Thyroid gland (tissue), 4 donors: ENCODE results near the gene CHST11. TPM values are rescaled to one million over a fixed set of nuclear protein-coding genes. Genes with fewer than 3 reads are reported as not detected.

Source experiments
- DNase-seq, 2 donors: peaks; one replicate each; pipeline ENCODE4 v3.0.0-alpha.2; 2019
- H3K27ac ChIP-seq, 3 donors: fragments of 200-600 bp; sonication (generic); 1 replicate in 2 of 3; 2 replicates in 1 of 3; pipeline ENCODE4 v1.5.1; 2016 to 2019; ENCODE audit warnings: mild to moderate bottlenecking in 1 of 3, moderate library complexity in 1 of 3
- H3K27me3 ChIP-seq: fragments of 200-600 bp; sonication (generic); one replicate; pipeline ENCODE4 v1.5.1; 2019
- H3K36me3 ChIP-seq, 2 donors: fragments of 200-600 bp; sonication (generic); one replicate each; pipeline ENCODE4 v1.5.1; 2016 to 2019
- H3K4me1 ChIP-seq, 2 donors: fragments of 200-600 bp; sonication (generic); one replicate each; pipeline ENCODE4 v1.5.1; 2017 to 2019
- H3K4me3 ChIP-seq, 3 donors: fragments of 200-600 bp; sonication (generic); replicated peaks in 1 of 3; 1 replicate in 2 of 3; 2 replicates in 1 of 3; pipeline ENCODE4 v1.5.1; 2016; ENCODE audit warnings: mild to moderate bottlenecking in 1 of 3
- H3K9me3 ChIP-seq: fragments of 200-600 bp; sonication (generic); one replicate; pipeline ENCODE4 v1.5.1; 2017
- CTCF ChIP-seq, 6 experiments: fragments of 200-600 bp in 3 of 6; fragments of 450-650 bp in 3 of 6; sonication (generic) in 3 of 6; IDR thresholded peaks; one replicate each; pipeline ENCODE4 v1.5.1; 2016 to 2019; ENCODE audit warnings: antibody characterized with exemption in 6 of 6, mild to moderate bottlenecking in 2 of 6, inconsistent platforms in 1 of 6, moderate library complexity in 1 of 6
- POLR2A ChIP-seq, 2 donors: fragments of 450-650 bp; IDR thresholded peaks; one replicate each; pipeline ENCODE4 v1.6.1; 2017; ENCODE audit warnings: antibody characterized with exemption in 2 of 2, mild to moderate bottlenecking in 2 of 2, moderate library complexity in 1 of 2
- WGBS, 2 donors: methylation state at CpG; one replicate each; pipeline ENCODE4 v1.1.5; 2017; 5-methylcytosine and 5-hydroxymethylcytosine counted together
- intact Hi-C: fragments of 100-400 bp; cut with DNase I; formaldehyde crosslinking; loops from one replicate; pipeline ENCODE4 v1.15.1; 2023
- total RNA-seq, 4 donors: library from RNA; depleted of rRNA; stranded (reverse); fragments of >200 nt; gene quantifications; one replicate each; pipeline ENCODE4 v1.2.3, GENCODE V29; 2016

Gene CHST11
- total RNA-seq, 4 donors from 2014 or later, result 6.9 to 11.6 (median 8.0) TPM

GRCh38 chr12:104701756-104702155 lies 245.0 kb downstream of the CHST11 start:
- Histone ChIP-seq H3K4me3 (no peak overlapping the region), H3K9me3 (no peaks in the 10 kb centered on the region), H3K27me3 (no peaks in the 10 kb centered on the region), H3K4me1 (peaks cover 22 to 27% of the 10 kb centered on the region in 2 donors), H3K36me3 (no peaks in the 10 kb centered on the region), H3K27ac (no peak overlapping the region)
- peak; percentile 72 to 73 for DNase-seq
- 88 to 93% methylated on average over 3 of the region's 3 CpGs for WGBS, 2 donors
- TF ChIP-seq CTCF (IDR thresholded peaks at IDR 0.05) (no peak), POLR2A (IDR thresholded peaks at IDR 0.05) (no peak)
- intact Hi-C loops, result no loop called here

- intact Hi-C loops, result no loop called here
- peaks cover 15 to 19% of the 10 kb centered on the region in 2 donors for H3K4me1 ChIP-seq
- no peak overlapping the region for H3K4me3 ChIP-seq
- H3K27ac ChIP-seq, result no peak overlapping the region
- TF ChIP-seq CTCF (IDR thresholded peaks at IDR 0.05), result no peak
- no peak for TF ChIP-seq POLR2A (IDR thresholded peaks at IDR 0.05)
- peak in 1 of 2 donors; percentile 18 for DNase-seq
- WGBS, 2 donors, result 63 to 72% methylated on average over 19 to 21 of the region's 21 CpGs
- no peaks in the 10 kb centered on the region for H3K9me3 ChIP-seq
- no peaks in the 10 kb centered on the region for H3K27me3 ChIP-seq
- no peaks in the 10 kb centered on the region for H3K36me3 ChIP-seq
These were observed 245.9 kb downstream of the CHST11 start for GRCh38 chr12:104702565-104703139.

GRCh38 chr12:104703372-104703771 lies 246.6 kb downstream of the CHST11 start:
- 96 to 97% methylated on average over 8 of the region's 8 CpGs for WGBS, 2 donors
- no peaks in the 10 kb centered on the region for H3K9me3 ChIP-seq
- no peaks in the 10 kb centered on the region for H3K27me3 ChIP-seq
- no peak for DNase-seq
- H3K27ac ChIP-seq, result no peak overlapping the region
- peaks cover 10 to 12% of the 10 kb centered on the region in 2 donors for H3K4me1 ChIP-seq
- no peaks in the 10 kb centered on the region for H3K36me3 ChIP-seq
- no peak overlapping the region for H3K4me3 ChIP-seq
- intact Hi-C loops, result no loop called here
- no peak for TF ChIP-seq POLR2A (IDR thresholded peaks at IDR 0.05)
- no peak for TF ChIP-seq CTCF (IDR thresholded peaks at IDR 0.05)

GRCh38 chr12:104704224-104704779 lies 247.6 kb downstream of the CHST11 start:
- Histone ChIP-seq H3K9me3 (no peaks in the 10 kb centered on the region), H3K4me3 (no peak overlapping the region), H3K36me3 (no peaks in the 10 kb centered on the region), H3K27ac (no peak overlapping the region), H3K27me3 (no peaks in the 10 kb centered on the region), H3K4me1 (peaks cover 4 to 5% of the 10 kb centered on the region in 2 donors)
- 96 to 98% methylated on average over 6 to 7 of the region's 7 CpGs for WGBS, 2 donors
- TF ChIP-seq POLR2A (IDR thresholded peaks at IDR 0.05), result no peak
- no peak for TF ChIP-seq CTCF (IDR thresholded peaks at IDR 0.05)
- intact Hi-C loops, result no loop called here
- DNase-seq, result no peak

GRCh38 chr12:104707194-104707593 lies 250.4 kb downstream of the CHST11 start:
- intact Hi-C loops, result no loop called here
- H3K36me3 ChIP-seq, result no peaks in the 10 kb centered on the region
- no peak for DNase-seq
- TF ChIP-seq CTCF (IDR thresholded peaks at IDR 0.05) (no peak), POLR2A (IDR thresholded peaks at IDR 0.05) (no peak)
- no peak overlapping the region for H3K4me3 ChIP-seq
- no peak overlapping the region for H3K27ac ChIP-seq
- no peaks in the 10 kb centered on the region for H3K9me3 ChIP-seq
- H3K4me1 ChIP-seq, result peaks cover 16 to 20% of the 10 kb centered on the region in 2 donors
- 78 to 84% methylated on average over 5 of the region's 5 CpGs for whole genome bisulfite sequencing, 2 donors
- no peaks in the 10 kb centered on the region for H3K27me3 ChIP-seq
